T-helper 22 cell (primary cell): Measurements from ENCODE around the gene MAN1C1.
"Not testable (repeated sequence)": the region's sequence is repeated elsewhere in the genome, so short reads cannot be mapped to it uniquely, and the experiment has no call there.

ENCODE experiments used
- DNase-seq: peaks from one replicate; pipeline ENCODE4 v3.0.0-alpha.2; 2020; ENCODE audit warnings: low read depth

Gene MAN1C1

DNA sequence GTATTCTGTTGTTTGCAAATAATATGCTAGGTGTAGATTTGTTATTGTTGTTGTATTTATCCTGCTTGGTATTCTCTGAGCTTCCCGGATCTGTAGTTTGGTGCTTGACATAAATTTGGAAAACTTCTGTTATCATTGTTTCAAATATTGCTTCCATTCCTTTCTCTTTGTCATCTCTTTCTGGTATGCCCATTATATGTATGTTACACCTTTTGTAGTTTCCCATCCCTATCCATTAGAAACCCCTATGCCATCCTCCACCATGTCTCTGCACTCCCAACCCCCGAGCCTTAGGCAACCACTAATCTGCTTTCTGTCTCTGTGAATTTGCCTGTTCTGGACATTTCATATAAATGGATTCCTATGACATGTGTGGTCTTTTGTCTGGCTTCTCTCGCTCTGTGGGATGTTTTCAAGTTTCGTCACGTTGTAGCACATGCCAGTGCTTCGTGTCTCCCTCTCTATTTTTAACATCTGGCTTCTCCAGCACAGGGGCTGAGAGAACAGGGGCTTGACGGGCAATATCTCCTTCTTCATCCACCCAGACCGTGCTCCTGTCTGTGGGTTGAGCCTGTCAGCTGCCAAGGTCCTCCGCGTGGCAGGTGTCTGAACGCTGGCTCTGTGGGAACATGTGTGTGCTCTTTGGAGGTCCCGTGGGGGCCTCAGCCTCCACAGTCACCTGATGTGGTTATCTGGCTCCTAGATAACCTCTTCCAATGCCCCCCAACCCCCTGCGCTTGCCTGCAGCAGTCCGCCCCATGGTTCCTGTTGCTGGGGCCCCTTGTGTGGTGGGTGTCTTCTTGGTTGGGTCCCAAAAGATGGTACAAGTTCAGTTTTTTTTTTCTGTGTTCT, 32.8 kb upstream of the MAN1C1 start:
- DNase-seq: no peak

DNA sequence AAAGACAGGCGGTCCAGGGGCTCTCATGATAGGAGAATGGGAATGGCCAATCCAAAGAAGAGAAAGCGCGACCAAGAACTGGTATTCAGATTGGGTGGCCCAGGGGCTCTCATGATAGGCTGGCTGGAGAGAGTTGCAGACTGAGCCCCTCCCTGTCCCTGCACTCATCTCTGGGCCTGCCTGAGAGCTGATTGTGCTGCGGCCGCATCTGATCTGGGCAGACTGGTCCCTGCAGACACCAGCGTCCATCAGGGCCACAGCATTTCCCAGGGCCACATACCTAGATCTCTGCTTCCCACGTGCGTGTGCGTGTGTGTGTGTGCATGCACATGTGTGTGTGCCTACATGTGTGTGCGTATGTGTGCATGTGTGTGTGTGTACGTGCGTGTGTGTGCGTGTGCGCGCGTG, 30.4 kb upstream of the MAN1C1 start:
- DNase-seq: no peak

DNA sequence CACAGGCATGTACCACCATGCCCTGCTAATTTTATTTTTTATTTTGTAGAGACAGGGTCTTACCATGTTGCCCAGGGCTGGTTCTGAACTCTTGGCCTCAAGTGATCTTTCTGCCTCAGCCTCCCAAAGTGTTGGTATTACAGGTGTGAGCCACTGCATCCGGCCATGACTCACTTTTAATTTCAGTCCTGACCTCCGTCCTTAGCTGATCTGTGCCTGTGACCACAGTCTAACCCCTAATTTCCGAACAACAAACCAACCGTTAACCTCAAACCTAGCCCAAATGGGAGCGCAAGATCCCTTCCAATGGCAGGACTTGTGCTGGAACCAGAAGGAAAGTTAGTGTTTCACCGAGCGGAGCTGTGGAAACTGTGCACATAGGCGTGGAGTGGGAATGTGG, 29.3 kb upstream of the MAN1C1 start:
- no peak for DNase-seq

DNA sequence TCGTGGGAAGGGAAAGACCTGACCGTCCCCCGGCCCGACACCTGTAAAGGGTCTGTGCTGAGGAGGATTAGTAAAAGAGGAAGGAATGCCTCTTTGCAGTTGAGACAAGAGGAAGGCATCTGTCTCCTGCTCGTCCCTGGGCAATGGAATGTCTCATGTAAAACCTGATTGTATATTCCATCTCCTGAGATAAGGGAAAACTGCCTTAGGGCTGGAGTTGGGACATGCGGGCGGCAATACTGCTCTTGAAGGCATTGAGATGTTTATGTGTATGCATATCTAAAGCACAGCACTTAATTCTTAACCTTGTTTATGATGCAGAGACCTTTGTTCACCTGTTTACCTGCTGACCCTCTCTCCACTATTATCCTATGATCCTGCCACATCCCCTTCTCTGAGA, 28.4 kb upstream of the MAN1C1 start:
- DNase-seq: not testable (repeated sequence)

DNA sequence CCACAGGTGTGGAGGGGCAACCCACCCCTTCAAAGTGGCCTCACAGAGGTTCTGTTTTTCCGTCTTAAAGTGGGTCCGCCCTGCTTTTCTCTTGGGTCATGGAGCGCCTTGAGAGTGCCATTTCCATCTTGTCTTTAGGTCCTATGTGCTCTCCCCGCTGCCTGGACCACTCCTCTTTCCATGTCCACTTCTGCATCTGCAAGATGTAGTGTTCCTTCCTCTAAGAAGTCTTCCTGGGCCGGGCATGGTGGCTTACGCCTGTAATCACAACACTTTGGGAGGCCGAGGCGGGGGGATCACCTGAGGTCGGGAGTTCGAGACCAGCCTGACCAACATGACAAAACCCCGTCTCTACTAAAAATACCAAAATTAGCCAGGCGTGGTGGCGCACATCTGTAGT, 27.8 kb upstream of the MAN1C1 start:
- not testable (repeated sequence) for DNase-seq

DNA sequence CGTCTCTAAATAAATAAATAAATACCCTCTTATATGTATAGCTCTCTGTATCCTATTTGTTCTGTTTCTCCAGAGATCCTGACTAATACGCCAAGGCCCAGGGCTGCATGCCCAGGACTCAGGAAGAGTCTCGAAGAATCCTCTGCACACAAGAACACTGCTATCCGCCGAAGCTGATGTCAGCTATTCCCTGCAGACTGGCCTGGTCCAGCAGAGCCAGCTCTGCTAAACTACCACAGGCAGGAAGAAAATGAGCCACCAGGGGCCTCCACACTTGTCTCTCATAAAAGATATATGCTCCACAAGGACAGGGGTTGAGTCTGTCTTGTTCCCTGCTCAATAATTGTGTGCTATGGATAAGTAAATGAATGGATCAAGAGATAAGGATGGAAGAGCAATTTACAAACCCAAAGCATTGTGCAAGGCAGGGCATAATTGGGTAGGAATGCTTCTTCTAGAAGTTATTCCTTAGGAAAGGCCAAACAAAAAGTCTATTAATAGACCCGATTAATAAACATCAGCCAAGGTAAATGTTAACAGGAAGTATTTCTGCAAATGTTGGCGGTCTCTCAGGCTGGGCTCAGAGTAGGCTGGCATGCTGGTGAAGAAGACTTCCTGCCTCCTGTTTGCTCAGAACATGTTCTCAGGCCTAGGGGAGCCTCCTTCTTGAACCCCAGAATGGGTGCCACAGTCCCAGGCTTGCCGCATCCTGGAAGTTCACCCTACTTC, 26.3 kb upstream of the MAN1C1 start:
- no peak for DNase-seq

DNA sequence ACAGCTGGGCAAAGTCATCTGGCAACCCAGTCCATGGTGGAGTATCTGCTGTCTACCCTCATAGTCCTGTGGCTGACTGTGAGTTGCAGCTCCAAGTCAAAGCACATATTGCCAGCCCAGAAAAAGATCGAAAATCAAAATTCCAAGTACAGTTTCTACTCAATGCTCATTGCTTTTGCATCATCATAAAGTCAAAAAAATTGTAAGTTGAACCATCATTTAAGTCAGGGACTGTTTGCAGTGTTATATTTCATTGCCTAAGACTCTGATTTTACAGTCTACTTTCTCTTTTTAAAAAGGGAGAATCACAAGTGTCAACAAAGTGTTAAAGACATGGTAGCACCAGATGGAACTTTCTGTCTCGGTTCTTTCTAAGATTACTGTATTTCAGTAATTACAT, 22.7 kb upstream of the MAN1C1 start:
- no peak for DNase-seq

DNA sequence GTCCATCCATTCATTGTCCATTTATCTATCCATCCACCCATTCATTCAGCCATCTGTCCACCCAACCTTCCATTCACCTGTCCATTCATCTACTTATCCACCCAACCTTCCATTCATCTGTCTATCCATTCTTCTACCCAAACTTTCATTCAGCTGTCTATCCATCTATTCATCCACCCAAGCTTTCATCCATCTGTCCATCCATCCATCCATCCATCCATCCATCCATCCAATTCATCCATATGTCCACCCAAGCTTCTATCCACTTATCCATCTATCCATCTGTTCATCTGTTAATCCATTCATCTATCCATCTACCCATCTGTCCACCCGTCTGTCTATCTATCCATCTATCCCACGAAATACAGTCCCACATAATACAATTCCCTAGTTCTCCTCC, 21.6 kb upstream of the MAN1C1 start:
- DNase-seq: no peak

DNA sequence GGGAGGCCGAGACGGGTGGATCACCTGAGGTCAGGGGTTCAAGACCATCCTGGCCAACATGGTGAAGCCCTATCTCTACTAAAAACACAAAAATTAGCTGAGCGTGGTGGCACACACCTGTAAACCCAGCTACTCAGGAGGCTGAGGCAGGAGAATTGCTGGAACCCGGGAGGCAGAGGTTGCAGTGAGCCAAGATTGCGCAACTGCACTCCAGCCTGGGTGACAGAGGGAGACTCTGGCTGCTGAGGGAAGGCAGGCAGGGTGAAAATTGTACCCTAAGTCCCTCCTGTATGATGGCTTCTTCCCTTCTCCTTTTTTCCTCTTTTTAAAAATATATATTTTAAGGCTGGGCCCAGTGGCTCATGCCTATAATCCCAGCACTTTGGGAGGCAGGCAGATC, 19.9 kb upstream of the MAN1C1 start:
- DNase-seq: not testable (repeated sequence)

DNA sequence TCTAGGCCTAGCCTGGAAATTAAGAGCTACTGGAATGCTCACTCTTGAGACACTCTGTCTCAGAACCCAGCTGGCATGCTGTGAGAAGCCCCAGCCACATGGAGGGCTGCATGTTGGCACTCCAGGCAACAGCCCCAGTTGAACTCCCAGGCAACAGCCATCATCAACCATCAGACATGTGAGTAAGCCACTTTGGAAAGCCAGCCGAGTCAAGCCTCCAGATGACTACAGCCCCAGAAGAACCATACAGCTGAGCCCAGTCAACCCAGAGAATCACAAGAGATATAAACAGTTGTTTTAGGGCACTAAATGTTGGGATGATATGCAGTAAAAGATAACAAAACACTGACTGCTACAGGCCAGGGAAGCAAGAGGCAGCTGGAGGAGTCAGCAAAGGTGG, 17.7 kb upstream of the MAN1C1 start:
- DNase-seq: no peak

DNA sequence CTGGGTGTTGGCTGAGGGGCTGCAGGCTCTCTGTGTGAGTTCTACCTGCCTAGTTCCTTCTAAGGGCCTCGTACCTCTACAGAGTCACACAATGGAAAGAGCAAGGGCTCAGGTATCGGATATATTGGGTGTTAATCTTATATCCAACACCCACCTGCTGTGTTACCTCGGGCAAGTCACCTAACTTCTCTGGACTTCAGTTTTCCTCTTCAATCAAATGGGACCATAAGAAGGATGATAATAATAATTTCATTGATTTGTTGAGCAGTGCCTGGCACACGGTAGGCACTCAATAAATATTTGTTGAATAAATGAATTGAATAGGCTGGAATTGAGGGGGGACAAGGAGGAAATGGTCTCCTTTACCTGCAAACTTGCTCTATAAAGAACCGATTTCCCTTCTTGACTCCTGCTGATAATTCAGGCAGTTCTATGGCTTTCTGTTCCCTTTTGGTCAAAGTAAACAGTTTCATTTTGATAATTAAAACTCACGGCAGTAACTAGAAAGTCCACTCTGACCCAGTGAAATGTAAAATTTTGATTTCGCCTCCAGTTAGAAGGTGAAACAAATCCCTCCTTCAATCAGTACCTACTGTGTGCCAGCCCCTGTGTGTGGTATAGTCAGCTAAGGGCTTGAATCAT, 16.5 kb upstream of the MAN1C1 start:
- DNase-seq: no peak

DNA sequence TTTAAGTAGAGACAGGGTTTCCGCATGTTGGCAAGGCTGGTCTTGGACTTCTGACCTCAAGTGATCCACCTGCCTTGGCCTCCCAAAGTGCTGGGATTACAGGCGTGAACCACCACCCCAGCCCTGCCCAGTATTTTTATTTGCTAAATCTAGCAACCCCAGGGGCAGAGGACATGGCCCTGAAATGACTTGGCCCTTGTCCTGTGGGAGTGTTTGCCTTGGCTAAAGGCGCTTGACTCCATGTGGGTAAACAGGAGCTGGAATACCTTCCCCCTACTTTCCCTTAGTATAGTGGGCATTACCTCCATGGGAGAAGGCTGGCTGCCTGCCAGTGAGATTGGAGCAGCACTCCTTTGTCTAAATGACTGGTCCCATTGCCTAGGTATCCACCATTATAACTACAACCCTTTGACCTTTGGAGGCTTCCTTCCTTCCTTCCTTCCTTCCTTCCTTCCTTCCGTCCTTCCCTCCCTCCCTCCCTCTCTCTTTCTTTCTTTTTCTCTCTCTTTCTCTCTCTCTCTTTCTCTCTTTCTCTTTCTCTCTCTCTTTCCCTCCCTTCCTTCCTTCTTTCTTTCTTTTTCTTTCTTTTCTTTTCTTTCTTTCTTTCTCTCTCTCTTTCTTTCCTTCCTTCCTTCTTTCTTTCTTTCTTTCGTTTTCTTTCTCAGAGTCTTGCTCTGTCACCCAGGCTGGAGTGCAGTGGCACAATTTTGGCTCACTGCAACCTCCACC, 15.5 kb upstream of the MAN1C1 start:
- DNase-seq: not testable (repeated sequence)

DNA sequence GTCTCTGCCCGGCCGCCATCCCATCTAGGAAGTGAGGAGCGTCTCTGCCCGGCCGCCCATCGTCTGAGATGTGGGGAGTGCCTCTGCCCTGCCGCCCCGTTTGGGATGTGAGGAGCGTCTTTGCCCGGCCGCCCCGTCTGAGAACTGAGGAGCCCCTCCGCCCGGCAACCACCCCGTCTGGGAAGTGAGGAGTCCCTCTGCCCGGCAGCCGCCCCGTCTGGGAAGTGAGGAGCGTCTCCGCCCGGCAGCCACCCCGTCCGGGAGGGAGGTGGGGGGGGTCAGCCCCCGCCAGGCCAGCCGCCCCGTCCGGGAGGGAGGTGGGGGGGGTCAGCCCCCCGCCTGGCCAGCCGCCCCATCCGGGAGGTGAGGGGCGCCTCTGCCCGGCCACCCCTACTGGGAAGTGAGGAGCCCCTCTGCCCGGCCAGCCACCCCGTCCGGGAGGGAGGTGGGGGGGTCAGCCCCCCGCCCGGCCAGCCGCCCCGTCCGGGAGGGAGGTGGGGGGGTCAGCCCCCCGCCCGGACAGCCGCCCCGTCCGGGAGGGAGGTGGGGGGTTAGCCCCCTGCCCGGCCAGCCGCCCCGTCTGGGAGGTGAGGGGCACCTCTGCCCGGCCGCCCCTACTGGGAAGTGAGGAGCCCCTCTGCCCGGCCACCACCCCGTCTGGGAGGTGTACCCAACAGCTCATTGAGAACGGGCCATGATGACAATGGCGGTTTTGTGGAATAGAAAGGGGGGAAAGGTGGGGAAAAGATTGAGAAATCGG, 12.6 kb upstream of the MAN1C1 start:
- DNase-seq: not testable (repeated sequence)

DNA sequence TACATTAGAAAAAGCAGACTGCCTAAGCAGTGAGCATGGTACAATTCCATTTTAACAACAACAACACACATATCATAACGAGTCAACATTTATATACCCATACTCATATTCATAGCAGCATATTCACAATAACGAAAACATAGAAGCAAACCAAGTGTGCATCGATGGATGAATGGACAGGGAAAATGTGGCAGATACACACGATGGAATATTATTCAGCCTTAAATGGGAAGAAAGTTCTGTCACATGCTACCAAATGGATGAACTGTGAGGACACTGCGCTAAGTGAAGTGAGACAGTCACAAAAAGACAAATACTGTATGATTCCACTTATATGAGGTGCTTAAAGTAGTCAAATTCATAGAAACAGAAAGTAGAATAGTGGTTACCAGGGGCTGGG, 9.5 kb upstream of the MAN1C1 start:
- DNase-seq: no peak

DNA sequence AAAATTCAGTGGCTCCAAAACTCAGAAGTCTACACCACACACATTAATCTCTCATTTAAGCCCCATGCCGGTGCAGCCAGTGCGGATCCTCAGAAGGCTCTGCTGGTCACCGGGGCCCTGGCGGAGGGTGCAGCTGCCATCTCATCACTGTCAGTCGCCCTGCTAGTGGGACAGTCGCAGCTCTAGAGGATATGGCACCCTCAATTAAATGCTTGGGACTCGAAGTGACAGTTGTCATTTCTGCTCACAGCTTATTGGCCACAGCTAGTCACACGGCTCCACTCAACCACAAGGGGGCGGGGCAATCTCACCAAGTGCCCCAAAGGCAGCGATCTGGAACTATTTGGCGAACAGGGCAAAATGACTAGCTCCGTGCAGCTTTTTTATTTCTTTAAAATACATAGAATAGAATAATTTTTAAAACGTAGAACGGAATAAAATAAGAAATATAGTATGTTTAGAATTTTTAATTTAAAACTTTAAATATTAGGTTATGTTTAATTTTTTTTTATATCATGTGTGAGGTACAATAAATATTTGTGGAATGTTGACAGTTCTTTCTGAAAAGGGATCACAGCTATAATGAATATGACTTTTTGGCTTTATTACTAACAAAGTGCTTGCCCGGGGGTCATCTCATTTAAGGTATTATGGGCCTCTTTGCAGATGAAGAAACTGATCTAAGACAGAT, 8.0 kb upstream of the MAN1C1 start:
- peak; percentile 68 for DNase-seq

DNA sequence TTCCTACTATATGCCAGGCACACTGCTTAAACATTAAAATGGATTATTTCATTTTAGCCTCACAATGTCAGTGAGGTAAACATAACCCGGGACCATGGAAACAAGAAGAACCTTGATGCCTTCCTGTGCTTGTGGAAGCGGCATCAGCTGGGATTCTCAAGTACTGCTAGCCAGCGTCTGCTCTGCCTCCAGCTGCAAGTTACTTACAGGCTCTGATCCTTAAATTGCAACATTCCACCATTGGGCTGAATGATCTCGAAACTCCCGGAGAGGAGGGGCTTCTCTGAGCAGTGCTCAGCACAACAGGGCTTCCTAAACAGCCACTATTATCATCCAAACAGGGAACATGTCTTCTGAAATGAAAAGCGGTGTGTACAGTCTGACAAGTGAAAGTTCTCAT, 6.7 kb upstream of the MAN1C1 start:
- no peak for DNase-seq

DNA sequence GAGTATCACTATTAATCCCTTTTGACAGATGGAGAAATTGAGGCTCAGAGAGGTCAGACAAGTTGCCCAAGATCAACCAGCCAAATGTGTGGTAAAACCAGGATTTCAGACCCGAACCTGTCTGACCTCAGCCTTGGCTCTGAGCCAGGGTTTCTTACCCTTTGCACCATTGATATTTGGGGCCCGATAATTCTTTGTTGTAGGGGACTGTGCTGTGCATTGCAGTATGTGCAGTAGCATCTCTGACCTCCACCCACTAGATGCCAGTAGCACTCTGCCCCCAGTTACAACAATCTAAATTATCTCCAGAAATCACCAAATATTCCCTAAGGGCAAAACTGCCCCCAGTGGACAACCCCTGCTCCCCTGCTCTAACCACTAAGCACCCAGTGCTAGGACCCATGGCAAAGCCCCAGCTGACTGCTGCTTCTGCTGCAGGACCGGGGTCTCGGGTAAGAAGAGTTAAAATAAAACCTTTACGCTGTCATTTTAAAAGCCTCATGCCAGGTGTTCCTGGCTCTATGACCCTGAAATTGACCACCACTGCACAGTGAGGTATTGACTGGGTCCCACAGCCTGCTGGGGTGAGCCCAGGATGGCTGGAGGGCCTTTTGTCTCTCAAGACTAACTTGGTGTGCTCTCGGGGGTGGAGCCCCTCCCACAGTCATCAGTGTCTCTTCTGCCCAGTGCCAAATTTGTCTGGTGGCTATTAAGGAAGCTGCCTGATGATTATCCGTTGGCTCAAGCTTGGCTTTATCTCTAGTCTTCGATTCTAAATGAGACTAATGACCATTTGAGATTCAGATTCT, 5.6 kb upstream of the MAN1C1 start:
- no peak for DNase-seq

DNA sequence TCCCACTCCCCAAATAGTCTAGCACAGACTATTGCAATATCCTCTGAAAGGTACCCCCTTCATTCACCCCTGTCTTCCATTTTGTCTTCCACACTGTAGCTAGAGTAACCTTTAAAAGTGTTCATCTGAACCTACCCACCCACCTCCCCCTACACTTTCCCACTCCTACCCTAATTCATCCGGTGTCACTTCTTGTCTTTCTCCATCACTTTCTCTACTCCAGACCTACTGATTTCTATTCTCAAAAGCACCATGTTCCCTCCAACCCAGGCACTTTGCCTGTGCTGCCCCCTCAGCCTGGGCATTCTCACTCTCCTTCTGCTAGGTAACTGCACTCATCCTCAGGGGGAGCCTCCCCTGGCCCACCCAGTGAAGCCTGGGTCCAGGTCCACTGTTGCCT, 4.7 kb upstream of the MAN1C1 start:
- DNase-seq: no peak

DNA sequence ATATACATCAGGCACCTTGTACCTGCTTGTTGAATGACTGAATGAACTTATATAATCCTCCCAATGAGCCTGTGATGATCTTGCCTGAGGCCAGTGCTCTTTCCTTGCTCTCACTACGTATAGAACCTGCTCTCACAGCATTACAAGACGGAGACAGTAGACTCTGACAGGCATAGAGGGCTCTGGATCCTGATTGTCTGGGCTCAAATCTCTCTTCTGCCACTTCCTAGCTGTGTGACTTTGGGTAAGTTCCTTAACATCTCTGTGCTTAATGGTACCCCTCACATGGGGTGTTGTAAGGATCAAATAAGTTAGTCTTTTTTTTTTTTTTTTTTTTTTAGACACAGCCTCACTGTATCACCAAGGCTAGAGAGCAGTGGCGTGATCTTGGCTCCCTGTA, 4.2 kb upstream of the MAN1C1 start:
- no peak for DNase-seq

DNA sequence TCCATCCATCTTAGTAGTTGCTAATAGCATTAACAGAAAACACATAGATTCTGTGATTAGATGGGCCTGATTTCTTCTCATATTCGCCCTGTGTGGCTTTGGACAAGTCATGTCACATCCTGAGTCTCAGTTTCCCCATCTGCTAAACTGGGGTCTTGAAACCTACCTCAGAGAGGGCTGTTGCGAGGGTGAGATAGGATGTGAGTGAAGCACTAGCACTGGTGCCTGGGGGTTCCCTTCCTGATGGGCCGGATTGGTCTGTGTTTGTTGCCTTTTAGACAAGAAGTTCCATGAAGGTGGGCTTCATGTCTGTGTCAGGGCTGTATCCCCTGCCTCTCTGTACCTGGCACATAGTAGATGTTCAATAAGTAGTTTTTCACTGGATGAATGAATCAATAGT, 3.5 kb upstream of the MAN1C1 start:
- no peak for DNase-seq
